OCI-LY1 (cell line): ENCODE measurements around the gene FBP2.

ENCODE experiments used
- H2AFZ ChIP-seq: fragments of 200-600 bp; sonication (generic), shearing (Covaris generic); 2 replicates; pipeline ENCODE4 v1.6.0; 2014; ENCODE audit warnings: antibody characterized with exemption, mild to moderate bottlenecking, low read length
- H3F3A ChIP-seq: fragments of 200-600 bp; sonication (generic), shearing (Covaris generic); 2 replicates; pipeline ENCODE4 v1.6.0; 2014; ENCODE audit warnings: mild to moderate bottlenecking, antibody characterized with exemption, low read length, moderate library complexity; ENCODE audit not compliant: insufficient read depth
- H3K27ac ChIP-seq: fragments of 200-600 bp; sonication (generic); 2 replicates; pipeline ENCODE4 v1.5.1; 2014; ENCODE audit warnings: low read length, mixed run types, mild to moderate bottlenecking, low read depth; ENCODE audit not compliant: poor library complexity, severe bottlenecking
- H3K27me3 ChIP-seq: fragments of 200-600 bp; sonication (generic); 2 replicates; pipeline ENCODE4 v1.6.0; 2014; ENCODE audit warnings: antibody characterized with exemption, mild to moderate bottlenecking, low read length, moderate library complexity; ENCODE audit not compliant: insufficient read depth
- H3K36me3 ChIP-seq: fragments of 200-600 bp; sonication (generic); 2 replicates; pipeline ENCODE4 v1.6.1; 2014; ENCODE audit warnings: mild to moderate bottlenecking, antibody characterized with exemption, low read length, moderate library complexity, mixed read lengths; ENCODE audit not compliant: insufficient read depth
- H3K4me1 ChIP-seq: fragments of 200-600 bp; sonication (generic); 2 replicates; pipeline ENCODE4 v1.5.1; 2014; ENCODE audit warnings: mild to moderate bottlenecking, low read length, moderate library complexity; ENCODE audit not compliant: insufficient read depth, severe bottlenecking
- H3K4me2 ChIP-seq: fragments of 200-600 bp; sonication (generic), shearing (Covaris generic); 2 replicates; pipeline ENCODE4 v1.6.1; 2014; ENCODE audit warnings: low read length
- H3K4me3 ChIP-seq: fragments of 200-600 bp; sonication (generic); 2 replicates; pipeline ENCODE4 v1.5.1; 2014; ENCODE audit warnings: low read length, low read depth, mild to moderate bottlenecking, mixed read lengths; ENCODE audit not compliant: poor library complexity, severe bottlenecking
- H3K79me2 ChIP-seq: fragments of 200-600 bp; shearing (Covaris generic); 2 replicates; pipeline ENCODE4 v1.6.1; 2016; ENCODE audit warnings: mixed run types, low read length, mixed read lengths; ENCODE audit not compliant: insufficient read depth
- H3K9ac ChIP-seq: fragments of 200-600 bp; sonication (generic), shearing (Covaris generic); 2 replicates; pipeline ENCODE4 v1.6.1; 2014; ENCODE audit warnings: mild to moderate bottlenecking, low read length, mixed read lengths
- H3K9me2 ChIP-seq: fragments of 200-600 bp; sonication (generic), shearing (Covaris generic); 2 replicates; pipeline ENCODE4 v1.6.1; 2014; ENCODE audit warnings: low read depth, mild to moderate bottlenecking, low read length, mixed read lengths
- H3K9me3 ChIP-seq: fragments of 200-600 bp; shearing (Covaris generic); 2 replicates; pipeline ENCODE4 v1.6.1; 2014; ENCODE audit warnings: low read length, mixed read lengths
- H4K20me1 ChIP-seq: fragments of 200-600 bp; sonication (generic), shearing (Covaris generic); 2 replicates; pipeline ENCODE4 v1.6.0; 2016; ENCODE audit warnings: mild to moderate bottlenecking, low read length; ENCODE audit not compliant: insufficient read depth
- CTCF ChIP-seq: fragments of 200-600 bp; sonication (generic), shearing (Covaris generic); IDR thresholded peaks from 2 replicates; pipeline ENCODE4 v1.5.1; 2017; ENCODE audit warnings: mild to moderate bottlenecking, antibody characterized with exemption, low read length, moderate library complexity, mixed read lengths
- EZH2 ChIP-seq: fragments of 200-600 bp; sonication (generic), shearing (Covaris generic); IDR thresholded peaks from 2 replicates; pipeline ENCODE4 v1.8.0; 2017; ENCODE audit warnings: borderline replicate concordance, mixed run types, mild to moderate bottlenecking, antibody characterized with exemption, low read length, moderate library complexity, mixed read lengths

FBP2 gene

DNA sequence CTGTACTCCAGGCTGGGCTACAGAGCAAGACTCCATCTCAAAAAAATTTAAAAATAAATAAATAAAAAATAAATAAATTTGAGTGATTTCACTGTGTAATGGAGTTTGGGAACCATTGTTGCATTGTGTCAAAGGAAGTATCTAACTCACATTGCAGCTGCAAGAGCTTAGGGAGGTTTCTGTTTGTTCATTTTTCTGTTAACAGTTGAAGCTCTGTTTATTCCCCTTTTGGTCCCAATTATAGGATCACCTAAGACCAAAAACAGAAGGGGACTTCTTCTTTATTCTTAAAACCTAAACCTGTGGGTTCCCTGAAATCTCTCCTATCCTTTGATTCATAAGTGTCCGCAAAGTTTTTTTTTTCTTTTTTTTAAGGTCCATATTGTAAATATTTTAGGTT, 67.4 kb downstream of the FBP2 start:
- no peak overlapping the region for H3K27ac ChIP-seq
- no peak overlapping the region for H2AFZ ChIP-seq
- H3K4me2 ChIP-seq = no peak overlapping the region

DNA sequence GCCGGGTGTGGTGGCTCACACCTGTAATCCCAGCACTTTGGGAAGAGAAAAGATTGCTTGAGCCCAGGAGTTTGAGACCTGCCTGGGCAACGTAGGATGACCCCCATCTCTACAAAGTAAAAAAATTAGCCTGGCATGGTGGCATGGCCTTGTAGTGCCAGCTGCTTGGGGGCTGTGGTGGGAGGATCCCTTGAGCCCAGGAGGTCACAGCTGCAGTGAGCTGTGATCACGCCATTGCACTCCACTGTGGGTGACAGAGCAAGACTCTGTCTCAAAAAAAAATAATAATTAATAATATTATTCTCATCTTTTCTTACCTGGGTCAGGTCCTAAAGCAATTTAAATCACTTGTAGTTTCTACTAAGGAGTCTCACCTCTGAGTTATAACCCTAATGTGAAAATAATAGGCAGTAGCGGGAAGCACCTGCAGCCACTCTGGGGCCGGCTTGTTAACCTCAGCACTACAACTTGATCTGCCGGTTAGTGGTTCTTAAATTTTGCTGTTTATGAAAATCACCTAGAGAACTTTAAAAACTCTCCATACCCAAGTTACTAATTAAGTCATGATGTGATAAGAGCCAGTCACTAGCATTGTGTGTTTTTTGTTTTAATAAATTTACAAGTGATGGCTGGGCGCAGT, 68.1 kb downstream of the FBP2 start:
- TF ChIP-seq EZH2 (no peak), CTCF (no peak)
- no peak overlapping the region for H2AFZ ChIP-seq
- no peaks in the 10 kb centered on the region for H3K36me3 ChIP-seq
- no peaks in the 10 kb centered on the region for H3K9me3 ChIP-seq
- no peak overlapping the region for H3K9ac ChIP-seq
- no peaks in the 10 kb centered on the region for H3K9me2 ChIP-seq
- no peaks in the 10 kb centered on the region for H4K20me1 ChIP-seq
- no peaks in the 10 kb centered on the region for H3F3A ChIP-seq
- no peaks in the 10 kb centered on the region for H3K27me3 ChIP-seq
- H3K4me1 ChIP-seq = no peaks in the 10 kb centered on the region
- no peak overlapping the region for H3K4me2 ChIP-seq
- H3K4me3 ChIP-seq = no peak overlapping the region
- H3K79me2 ChIP-seq = no peaks in the 10 kb centered on the region
- H3K27ac ChIP-seq = no peak overlapping the region

More for the DNA sequence above, 67.4 kb downstream of the FBP2 start:
- Histone ChIP-seq H3K27me3 (no peaks in the 10 kb centered on the region), H3K4me1 (no peaks in the 10 kb centered on the region), H3K9me2 (no peaks in the 10 kb centered on the region), H3K9me3 (no peaks in the 10 kb centered on the region), H3K79me2 (no peaks in the 10 kb centered on the region), H3K36me3 (no peaks in the 10 kb centered on the region), H4K20me1 (no peaks in the 10 kb centered on the region), H3K9ac (no peak overlapping the region), H3F3A (no peaks in the 10 kb centered on the region), H3K4me3 (no peak overlapping the region)
- no peak for TF ChIP-seq CTCF

DNA sequence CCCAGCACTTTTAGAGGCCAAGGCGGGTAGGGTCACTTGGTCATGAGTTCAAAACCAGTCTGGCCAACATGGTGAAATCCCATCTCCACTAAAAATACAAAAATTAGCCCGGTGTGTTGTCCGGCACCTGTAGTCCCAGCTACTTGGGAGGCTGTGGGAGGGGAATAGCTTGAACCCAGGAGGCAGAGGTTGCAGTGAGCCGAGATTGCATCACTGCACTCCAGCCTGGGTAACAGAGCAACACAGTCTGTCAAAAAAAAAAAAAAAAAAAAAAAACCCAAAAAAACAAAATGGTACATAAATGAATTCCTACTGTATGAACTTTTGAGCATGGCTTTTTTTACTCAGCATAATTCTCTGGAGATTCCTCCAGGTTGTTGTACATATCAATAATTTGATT, 76.4 kb downstream of the FBP2 start:
- H3K4me3 ChIP-seq = no peak overlapping the region
- no peaks in the 10 kb centered on the region for H3K79me2 ChIP-seq
- H4K20me1 ChIP-seq = no peaks in the 10 kb centered on the region
- no peaks in the 10 kb centered on the region for H3F3A ChIP-seq
- no peaks in the 10 kb centered on the region for H3K4me1 ChIP-seq
- H3K36me3 ChIP-seq = no peaks in the 10 kb centered on the region
- H2AFZ ChIP-seq = no peak overlapping the region
- no peaks in the 10 kb centered on the region for H3K9me2 ChIP-seq
- H3K9me3 ChIP-seq = no peaks in the 10 kb centered on the region
- no peak overlapping the region for H3K4me2 ChIP-seq
- no peak overlapping the region for H3K9ac ChIP-seq
- TF ChIP-seq EZH2 (no peak), CTCF (no peak)
- no peaks in the 10 kb centered on the region for H3K27me3 ChIP-seq
- no peak overlapping the region for H3K27ac ChIP-seq
